ENCODE data around the gene EPHB3. TPM values are rescaled to one million over a fixed set of nuclear protein-coding genes. Genes with fewer than 3 reads are reported as not detected.

Gene EPHB3
- total and polyA plus RNA-seq, 2 of the 4 experiments (the other 2 are of a cell fraction) = 0.72 to 2.9 TPM

DNA sequence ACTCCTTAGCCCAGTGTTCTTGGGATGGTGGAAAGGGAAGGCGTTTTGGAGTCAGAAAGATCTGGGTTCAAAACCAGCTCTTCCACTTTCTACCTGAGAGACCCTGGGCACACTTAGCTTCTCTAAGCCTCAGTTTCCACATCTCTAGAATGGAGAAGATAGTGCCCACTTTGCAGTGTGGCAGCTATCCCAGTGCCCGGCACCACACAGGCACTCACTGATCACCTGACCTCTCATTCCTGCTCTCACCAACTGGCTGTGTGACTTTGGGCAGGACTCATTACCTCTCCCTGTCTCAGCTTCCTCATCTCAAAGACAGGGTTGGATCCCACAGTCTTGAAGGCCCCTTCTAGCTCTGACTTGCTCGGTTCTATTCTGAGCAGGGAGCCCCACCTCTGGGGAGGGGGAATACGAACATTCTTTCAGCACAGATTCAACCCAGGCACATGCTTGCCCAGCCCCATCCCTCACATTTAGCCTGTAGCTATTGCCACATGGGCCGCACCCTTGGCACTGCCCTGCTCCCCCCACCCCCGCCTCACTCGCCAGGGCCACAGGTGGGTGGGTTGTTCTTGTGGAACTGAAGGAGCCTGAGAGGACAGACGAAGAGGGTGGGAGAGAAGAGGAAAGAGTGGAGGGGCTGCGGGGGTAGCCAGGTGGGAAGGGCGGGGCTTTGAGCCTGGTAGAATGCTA lies 39.2 kb downstream of the EPHB3 start:
- ChIA-PET POLR2A (ENCODE audit: unreplicated experiment) (no interaction called here), CTCF (no interaction called here)
- Histone ChIP-seq H3K27ac (ENCODE audit: insufficient read depth, low read length) (no peak overlapping the region), H2AK5ac (ENCODE audit: low read depth, low read length) (no peak overlapping the region), H3K14ac (replicated peaks; ENCODE audit: low read depth, low read length) (no peak overlapping the region), H2BK15ac (ENCODE audit: low read depth, low read length) (no peak overlapping the region), H3K9me3 (ENCODE audit: control insufficient read depth, insufficient read depth, low read length) (peaks cover 3% of the 10 kb centered on the region; the same call in 1 of the 2 replicates), H4K5ac (ENCODE audit: low read depth, low read length) (no peak overlapping the region), H4K8ac (ENCODE audit: low read depth in 2 of 2, low read length in 2 of 2) (no peak overlapping the region), H3K4me1 (ENCODE audit: control insufficient read depth, insufficient read depth, low read length) (no peaks in the 10 kb centered on the region; the same call in 1 of the 2 replicates), H3K79me1 (ENCODE audit: low read depth in 1 of 2, low read length in 2 of 2) (no peaks in the 10 kb centered on the region), H3K56ac (ENCODE audit: extremely low read depth, insufficient read depth, low read length) (no peak overlapping the region), H3K4ac (ENCODE audit: low read depth, low read length) (no peak overlapping the region), H2AK9ac (replicated peaks; ENCODE audit: low read depth, low read length, poor library complexity) (no peak overlapping the region), H2BK120ac (ENCODE audit: low read depth, low read length) (no peak overlapping the region), H3K4me3 (ENCODE audit: insufficient read depth, low read depth, low read length) (no peak overlapping the region), H3K4me2 (ENCODE audit: low read depth, low read length) (no peak overlapping the region), H2BK20ac (ENCODE audit: low read depth, low read length) (no peak overlapping the region), H3K27me3 (ENCODE audit: control insufficient read depth, insufficient read depth, low read length) (peaks cover 50% of the 10 kb centered on the region), H3K23ac (ENCODE audit: low read depth, low read length) (no peak overlapping the region), H2BK5ac (ENCODE audit: low read depth, low read length, poor library complexity, severe bottlenecking) (no peak overlapping the region), H3K36me3 (ENCODE audit: control insufficient read depth, insufficient read depth, low read length) (no peaks in the 10 kb centered on the region), H4K20me1 (ENCODE audit: insufficient read depth, low read length) (no peaks in the 10 kb centered on the region), H3K9me1 (ENCODE audit: insufficient read depth, low read length) (no peaks in the 10 kb centered on the region), H3K18ac (ENCODE audit: low read depth, low read length) (no peak overlapping the region), H2AFZ (replicated peaks; ENCODE audit: low read length, poor library complexity) (peak overlapping the region; percentile 21), H3K9ac (ENCODE audit: low read depth, low read length) (no peak overlapping the region), H4K91ac (ENCODE audit: insufficient read depth, low read depth, low read length) (no peak overlapping the region)
- no peak for DNase-seq
- WGBS, 2 experiments (ENCODE audit: extremely low coverage in 2 of 2, insufficient read length in 1 of 2) = no CpG with 5 or more reads among the region's 10 CpGs
- in situ Hi-C loops (cut with MboI; ENCODE audit: low sequenced_read_pairs) (no loop called here), intact Hi-C loops (cut with micrococcal nuclease) (no loop called here), dilution Hi-C loops (cut with HindIII; ENCODE audit: low sequenced_read_pairs, unreplicated experiment) (no loop called here)
- TF ChIP-seq, protein P1, sequence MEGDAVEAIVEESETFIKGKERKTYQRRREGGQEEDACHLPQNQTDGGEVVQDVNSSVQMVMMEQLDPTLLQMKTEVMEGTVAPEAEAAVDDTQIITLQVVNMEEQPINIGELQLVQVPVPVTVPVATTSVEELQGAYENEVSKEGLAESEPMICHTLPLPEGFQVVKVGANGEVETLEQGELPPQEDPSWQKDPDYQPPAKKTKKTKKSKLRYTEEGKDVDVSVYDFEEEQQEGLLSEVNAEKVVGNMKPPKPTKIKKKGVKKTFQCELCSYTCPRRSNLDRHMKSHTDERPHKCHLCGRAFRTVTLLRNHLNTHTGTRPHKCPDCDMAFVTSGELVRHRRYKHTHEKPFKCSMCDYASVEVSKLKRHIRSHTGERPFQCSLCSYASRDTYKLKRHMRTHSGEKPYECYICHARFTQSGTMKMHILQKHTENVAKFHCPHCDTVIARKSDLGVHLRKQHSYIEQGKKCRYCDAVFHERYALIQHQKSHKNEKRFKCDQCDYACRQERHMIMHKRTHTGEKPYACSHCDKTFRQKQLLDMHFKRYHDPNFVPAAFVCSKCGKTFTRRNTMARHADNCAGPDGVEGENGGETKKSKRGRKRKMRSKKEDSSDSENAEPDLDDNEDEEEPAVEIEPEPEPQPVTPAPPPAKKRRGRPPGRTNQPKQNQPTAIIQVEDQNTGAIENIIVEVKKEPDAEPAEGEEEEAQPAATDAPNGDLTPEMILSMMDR (conservative IDR thresholded peaks at IDR 0.05; ENCODE audit: low read depth, low read length) = no peak
- TF ChIP-seq RCOR1 (IDR thresholded peaks at IDR 0.05; ENCODE audit: insufficient replicate concordance, low read length) (no peak), MAZ (IDR thresholded peaks at IDR 0.05; ENCODE audit: borderline replicate concordance, low read depth, low read length) (no peak), FOS (IDR thresholded peaks at IDR 0.05; ENCODE audit: low read depth, low read length) (no peak), RFX5 (IDR thresholded peaks at IDR 0.05; ENCODE audit: low read depth, low read length) (no peak), NFE2L2 (IDR thresholded peaks at IDR 0.05; ENCODE audit: low read depth, low read length) (no peak), BHLHE40 (IDR thresholded peaks at IDR 0.05; ENCODE audit: low read depth, low read length) (no peak), MAFK (IDR thresholded peaks at IDR 0.05; ENCODE audit: low read depth, low read length) (no peak), MXI1 (IDR thresholded peaks at IDR 0.05; ENCODE audit: borderline replicate concordance, low read depth, low read length) (no peak), USF2 (IDR thresholded peaks at IDR 0.05; ENCODE audit: low read depth, low read length) (no peak), SMC3 (IDR thresholded peaks at IDR 0.05; ENCODE audit: low read depth, low read length) (no peak), POLR2A (IDR thresholded peaks at IDR 0.05; ENCODE audit: low read depth, low read length) (no peak), CEBPB (IDR thresholded peaks at IDR 0.05; ENCODE audit: low read depth, low read length) (no peak), CHD1 (IDR thresholded peaks at IDR 0.05; ENCODE audit: low read depth, low read length) (no peak), RAD21 (IDR thresholded peaks at IDR 0.05; ENCODE audit: low read length) (no peak)
- TF ChIP-seq, protein P2, sequence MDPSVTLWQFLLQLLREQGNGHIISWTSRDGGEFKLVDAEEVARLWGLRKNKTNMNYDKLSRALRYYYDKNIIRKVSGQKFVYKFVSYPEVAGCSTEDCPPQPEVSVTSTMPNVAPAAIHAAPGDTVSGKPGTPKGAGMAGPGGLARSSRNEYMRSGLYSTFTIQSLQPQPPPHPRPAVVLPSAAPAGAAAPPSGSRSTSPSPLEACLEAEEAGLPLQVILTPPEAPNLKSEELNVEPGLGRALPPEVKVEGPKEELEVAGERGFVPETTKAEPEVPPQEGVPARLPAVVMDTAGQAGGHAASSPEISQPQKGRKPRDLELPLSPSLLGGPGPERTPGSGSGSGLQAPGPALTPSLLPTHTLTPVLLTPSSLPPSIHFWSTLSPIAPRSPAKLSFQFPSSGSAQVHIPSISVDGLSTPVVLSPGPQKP (IDR thresholded peaks at IDR 0.05; ENCODE audit: borderline replicate concordance, low read depth, low read length) = no peak
- BruUV-seq (replicated peaks) = no TSS peak
- ATAC-seq (ENCODE audit: low read depth) = no peak
